NCI-H2227 (cell line): Measurements from ENCODE around the gene PIGN.

Source experiments
- DNase-seq: peaks from one replicate; lab custom pipeline; 2025; ENCODE audit not compliant: unreplicated experiment; lab: John Stamatoyannopoulos, UW

Gene PIGN

GRCh38 chr18:62017618-62018017 lies 169.2 kb downstream of the PIGN start:
- DNase-seq: no peak

DNA sequence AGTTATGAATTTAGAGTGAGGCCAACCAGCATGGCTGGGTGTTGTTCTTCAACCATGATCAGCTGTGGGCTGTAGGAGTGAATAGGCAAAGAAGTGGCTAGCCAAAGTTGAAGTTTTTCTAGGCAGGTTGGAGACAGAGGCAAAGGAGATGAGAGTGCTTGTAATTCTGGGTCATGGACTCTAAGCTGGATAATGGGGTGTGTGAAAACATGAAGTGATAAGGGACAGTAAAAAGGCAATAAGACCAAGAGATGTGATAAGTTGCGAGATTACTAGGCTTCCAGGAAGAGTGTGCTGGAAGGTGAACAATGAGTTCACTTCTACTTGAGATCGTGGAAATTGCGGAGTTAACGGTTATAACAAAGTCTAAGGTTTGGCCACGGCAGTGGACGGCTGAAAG lies 175.4 kb downstream of the PIGN start:
- no peak for DNase-seq

DNA sequence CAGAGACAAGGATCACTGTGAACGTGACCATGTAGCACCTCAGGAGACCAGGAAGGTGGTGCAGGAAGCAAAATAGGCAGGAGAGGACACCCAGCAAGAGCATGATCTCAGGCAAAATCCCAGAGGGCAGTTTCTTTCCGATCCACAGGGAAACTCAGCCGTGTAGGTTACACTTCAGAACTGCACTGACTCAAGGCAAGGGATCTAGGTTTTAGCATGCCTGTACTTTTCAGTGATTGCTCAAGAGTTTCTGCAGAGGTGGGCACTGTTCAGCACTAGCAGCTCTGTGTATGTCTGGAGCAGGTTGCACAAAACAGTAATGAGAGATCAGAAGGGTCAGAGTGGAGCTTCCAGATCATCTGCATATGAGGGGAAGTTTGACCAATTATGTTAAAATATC lies 177.3 kb downstream of the PIGN start:
- no peak for DNase-seq

DNA sequence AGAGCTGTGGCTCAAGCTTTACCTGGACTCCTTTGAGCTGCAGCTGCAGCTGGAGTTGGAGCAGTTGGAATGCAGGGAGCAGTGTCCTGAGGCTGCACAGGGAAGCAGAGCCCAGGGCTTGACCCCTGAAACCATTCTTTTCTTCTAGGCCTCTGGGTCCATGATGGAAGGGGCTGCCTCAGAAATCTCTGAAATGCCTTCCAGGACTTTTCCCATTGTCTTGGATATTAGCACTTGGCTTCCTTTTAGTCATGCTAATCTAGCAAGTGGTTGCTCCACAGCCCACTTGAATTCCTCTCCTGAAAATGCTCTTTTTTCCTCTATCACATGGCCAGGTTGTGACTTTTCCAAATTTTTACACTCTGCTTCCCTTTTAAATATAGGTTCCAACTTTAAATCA lies 185.5 kb downstream of the PIGN start:
- DNase-seq: no peak

DNA sequence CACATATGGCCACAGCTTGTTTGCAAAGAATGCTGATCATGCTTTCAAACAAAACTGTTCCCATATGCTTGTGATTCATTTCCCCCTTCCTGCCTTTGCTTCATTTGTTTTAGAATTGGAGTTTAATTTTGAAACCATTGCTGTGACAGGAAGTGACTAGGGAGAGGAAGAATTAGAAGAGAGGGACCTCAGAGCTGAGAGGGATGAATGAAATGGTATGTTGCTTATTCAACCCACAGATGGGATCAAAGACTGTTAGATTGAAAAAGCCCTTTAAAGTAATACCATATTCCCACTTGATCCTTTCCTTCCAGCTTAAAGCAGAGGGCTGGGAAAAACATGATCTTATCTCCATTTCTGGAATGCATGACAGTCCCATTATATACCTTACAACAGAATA lies 187.9 kb downstream of the PIGN start:
- DNase-seq: no peak

- no peak for DNase-seq
These were observed 188.5 kb downstream of the PIGN start for GRCh38 chr18:61998335-61998734.

DNA sequence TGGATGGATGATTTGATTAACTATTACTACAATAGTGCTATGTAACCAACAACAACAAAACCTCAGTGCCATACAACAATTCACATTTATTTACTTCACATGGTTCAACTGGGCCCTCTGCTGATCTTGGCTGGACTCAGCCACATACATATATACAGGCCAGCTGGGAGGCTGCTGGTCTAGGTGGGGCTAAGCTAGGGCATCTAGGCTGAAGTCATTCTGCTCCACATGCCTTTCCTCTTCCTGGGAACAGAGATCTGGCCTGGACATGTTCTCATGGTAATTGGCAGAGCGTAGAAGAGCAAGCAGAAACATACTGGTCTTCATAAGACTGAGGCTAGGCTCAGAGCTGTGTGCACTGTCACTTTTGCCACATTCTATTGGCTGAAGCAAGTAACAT lies 191.2 kb downstream of the PIGN start:
- DNase-seq: no peak

DNA sequence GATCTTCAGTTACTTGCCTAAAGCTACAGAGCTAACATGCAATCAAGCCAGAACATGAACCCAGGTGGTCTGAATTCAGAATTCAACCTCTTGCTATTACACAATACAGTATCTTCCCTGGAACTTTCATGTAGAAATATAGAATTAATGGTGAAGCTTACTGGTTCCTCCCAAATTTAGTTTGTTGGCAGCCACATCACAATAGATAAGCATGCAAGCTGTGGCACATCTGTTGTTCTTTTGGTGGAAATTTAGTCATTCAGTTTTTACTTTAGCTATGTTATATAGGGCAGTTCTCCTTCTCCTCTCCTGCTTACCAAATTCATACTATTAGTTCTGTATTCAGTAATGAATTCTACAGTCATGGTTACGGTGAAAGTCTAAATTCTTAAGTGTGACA lies 193.0 kb downstream of the PIGN start:
- DNase-seq: no peak

- no peak for DNase-seq
These were observed 193.9 kb downstream of the PIGN start for GRCh38 chr18:61992923-61993322.

DNA sequence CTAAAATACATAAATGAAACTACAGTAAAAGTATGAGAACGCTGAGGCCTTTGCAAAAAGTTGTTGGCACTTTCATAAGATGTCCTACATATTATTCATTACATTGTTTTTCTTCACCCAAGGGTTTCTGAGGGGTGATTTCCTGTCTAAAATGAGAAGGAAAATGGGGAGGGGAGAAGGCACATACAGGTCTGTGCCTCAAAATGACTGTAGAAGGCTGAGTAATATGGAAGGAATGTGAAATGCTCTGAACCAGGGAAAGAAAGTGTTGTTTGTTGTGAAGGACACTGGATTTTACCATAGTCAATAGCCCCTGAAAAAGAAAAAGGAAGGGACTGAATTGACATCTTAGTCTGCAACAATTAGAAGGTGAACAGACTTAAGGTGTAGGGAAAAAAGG lies 194.6 kb downstream of the PIGN start:
- DNase-seq: no peak

- DNase-seq: no peak
These were observed 195.0 kb downstream of the PIGN start for GRCh38 chr18:61991836-61992235.

GRCh38 chr18:61991201-61991600 lies 195.7 kb downstream of the PIGN start:
- DNase-seq: no peak
